Stomach (tissue), 4 donors: Measurements from ENCODE around the gene TRIM66.

Experiments
- CTCF ChIP-seq, 7 experiments: fragments of 450-650 bp in 4 of 7; fragments of 200-600 bp in 3 of 7; sonication (generic) in 3 of 7; IDR thresholded peaks; one replicate each; pipeline ENCODE4 v1.5.1; 2016 to 2019; ENCODE audit warnings: antibody characterized with exemption in 7 of 7, control low read depth in 2 of 7, mild to moderate bottlenecking in 1 of 7
- EP300 ChIP-seq: sonication (generic); formaldehyde crosslinking; IDR thresholded peaks from one replicate; pipeline ENCODE4 v1.6.1; 2017; ENCODE audit warnings: antibody characterized with exemption
- POLR2A ChIP-seq, 4 donors: fragments of 450-650 bp; IDR thresholded peaks; one replicate each; pipeline ENCODE4 v1.6.1; 2016; ENCODE audit warnings: antibody characterized with exemption in 4 of 4, control low read depth in 2 of 4, mild to moderate bottlenecking in 1 of 4, moderate library complexity in 1 of 4
- POLR2AphosphoS5 ChIP-seq, 3 donors: sonication (generic); formaldehyde crosslinking; IDR thresholded peaks; one replicate each; pipeline ENCODE4 v1.6.1; 2016; ENCODE audit warnings: antibody characterized with exemption in 3 of 3

- TF ChIP-seq POLR2AphosphoS5 (IDR thresholded peaks at IDR 0.05) (no peak), CTCF (IDR thresholded peaks at IDR 0.05) (no peak), EP300 (no peak), POLR2A (IDR thresholded peaks at IDR 0.05) (no peak)
These were observed 85.9 kb downstream of the TRIM66 start for GRCh38 chr11:8596504-8597046.
